AG10803 (cell line): ENCODE data around the gene NUAK1.

Experiments
- DNase-seq: peaks from one replicate; pipeline ENCODE4 v3.0.0; 2010; ENCODE audit warnings: low read depth
- H3K4me3 ChIP-seq: 2 replicates; pipeline ENCODE4 v1.5.1; 2011; ENCODE audit warnings: mild to moderate bottlenecking, low read length, control low read depth
- TF ChIP-seq, protein P1 (sequence below): conservative IDR thresholded peaks from 2 replicates; pipeline ENCODE4 v1.5.1; 2011; ENCODE audit warnings: mild to moderate bottlenecking, low read length, control low read depth, inconsistent platforms

The NUAK1 gene

DNA sequence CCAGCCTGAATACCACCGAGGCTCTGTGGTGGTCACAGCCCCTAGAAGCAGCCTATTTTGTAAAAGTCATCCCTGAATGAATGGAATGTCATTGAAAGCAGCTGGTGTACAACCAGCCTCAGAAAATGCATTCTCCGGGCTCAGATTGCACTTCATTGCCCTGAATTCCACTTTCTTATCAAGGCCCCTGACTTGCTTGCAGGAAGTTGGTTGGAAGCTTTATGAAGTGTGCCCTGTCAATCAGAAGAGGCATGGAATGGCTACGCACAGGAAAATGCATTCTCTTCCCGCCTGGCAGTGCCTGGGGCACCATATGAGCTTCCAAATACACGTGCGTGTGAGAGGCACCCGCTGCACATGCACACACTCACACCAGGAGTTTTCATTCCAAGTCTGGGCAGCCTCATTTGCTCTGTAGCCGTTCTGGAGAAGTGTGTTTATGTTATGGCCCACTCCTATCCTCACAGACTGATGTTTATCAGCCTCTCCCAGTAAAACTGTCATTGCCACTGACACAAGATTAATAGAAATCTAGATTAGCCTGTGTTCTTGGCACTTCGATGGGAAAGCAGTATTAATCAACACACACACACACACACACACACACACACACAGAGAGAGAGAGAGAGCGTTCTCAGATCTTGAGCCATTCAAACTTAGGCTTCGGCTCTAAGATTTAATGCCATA, 63.9 kb downstream of the NUAK1 start:
- peak; percentile 70 for DNase-seq
- no peak overlapping the region for H3K4me3 ChIP-seq
- TF ChIP-seq, protein P1, sequence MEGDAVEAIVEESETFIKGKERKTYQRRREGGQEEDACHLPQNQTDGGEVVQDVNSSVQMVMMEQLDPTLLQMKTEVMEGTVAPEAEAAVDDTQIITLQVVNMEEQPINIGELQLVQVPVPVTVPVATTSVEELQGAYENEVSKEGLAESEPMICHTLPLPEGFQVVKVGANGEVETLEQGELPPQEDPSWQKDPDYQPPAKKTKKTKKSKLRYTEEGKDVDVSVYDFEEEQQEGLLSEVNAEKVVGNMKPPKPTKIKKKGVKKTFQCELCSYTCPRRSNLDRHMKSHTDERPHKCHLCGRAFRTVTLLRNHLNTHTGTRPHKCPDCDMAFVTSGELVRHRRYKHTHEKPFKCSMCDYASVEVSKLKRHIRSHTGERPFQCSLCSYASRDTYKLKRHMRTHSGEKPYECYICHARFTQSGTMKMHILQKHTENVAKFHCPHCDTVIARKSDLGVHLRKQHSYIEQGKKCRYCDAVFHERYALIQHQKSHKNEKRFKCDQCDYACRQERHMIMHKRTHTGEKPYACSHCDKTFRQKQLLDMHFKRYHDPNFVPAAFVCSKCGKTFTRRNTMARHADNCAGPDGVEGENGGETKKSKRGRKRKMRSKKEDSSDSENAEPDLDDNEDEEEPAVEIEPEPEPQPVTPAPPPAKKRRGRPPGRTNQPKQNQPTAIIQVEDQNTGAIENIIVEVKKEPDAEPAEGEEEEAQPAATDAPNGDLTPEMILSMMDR, result no peak

GRCh38 chr12:106074361-106074705, 64.4 kb downstream of the NUAK1 start:
- DNase-seq, result no peak
- TF ChIP-seq, protein P1, result no peak
- no peak overlapping the region for H3K4me3 ChIP-seq

- H3K4me3 ChIP-seq, result no peak overlapping the region
- DNase-seq, result no peak
- TF ChIP-seq, protein P1, result no peak
These were observed 65.6 kb downstream of the NUAK1 start for GRCh38 chr12:106073179-106073578.

GRCh38 chr12:106072751-106073150, 66.0 kb downstream of the NUAK1 start:
- no peak for DNase-seq
- H3K4me3 ChIP-seq, result no peak overlapping the region
- TF ChIP-seq, protein P1, result no peak

GRCh38 chr12:106071686-106072085, 67.1 kb downstream of the NUAK1 start:
- peak; percentile 69 for DNase-seq
- TF ChIP-seq, protein P1, result no peak
- no peak overlapping the region for H3K4me3 ChIP-seq

- H3K4me3 ChIP-seq, result no peak overlapping the region
- no peak for DNase-seq
- TF ChIP-seq, protein P1, result no peak
These were observed 68.1 kb downstream of the NUAK1 start for GRCh38 chr12:106070611-106071010.

DNA sequence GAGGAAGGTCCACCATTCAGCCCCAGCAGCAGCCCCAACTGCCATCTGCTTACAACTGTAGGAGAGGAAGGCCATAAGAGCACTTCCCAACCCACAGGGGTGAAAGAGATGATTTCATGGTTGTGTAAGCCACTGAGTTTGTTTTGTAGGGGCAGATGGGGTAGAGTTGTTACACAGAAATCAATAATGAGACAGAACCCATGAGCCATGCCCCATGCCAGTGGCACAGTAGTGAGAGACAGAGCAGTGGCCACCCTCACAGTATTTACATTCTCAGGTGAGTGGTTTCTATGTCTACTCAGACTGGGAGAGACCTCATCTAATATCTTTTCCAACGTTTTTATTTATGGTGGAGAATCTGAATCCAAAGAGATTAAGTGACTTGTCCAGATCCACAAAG, 68.6 kb downstream of the NUAK1 start:
- TF ChIP-seq, protein P1, result no peak
- no peak overlapping the region for H3K4me3 ChIP-seq
- no peak for DNase-seq
